Pulmonary artery endothelial cell (primary cell): ENCODE measurements around the gene PLA2G1B. TPM values are rescaled to one million over a fixed set of nuclear protein-coding genes. Genes with fewer than 3 reads are reported as not detected.

Source experiments
- total RNA-seq: library from RNA; depleted of rRNA; stranded (reverse); fragments of >200 nt; gene quantifications from 2 replicates; pipeline ENCODE4 v1.2.3, GENCODE V29; 2014

The PLA2G1B gene
- total RNA-seq, 1 donor from 2014 or later: not detected

Other genes with a start within 250 kb of the PLA2G1B start
- gene RAB35, start 211.0 kb downstream of the PLA2G1B start, total RNA-seq: 52.7 and 57.8 TPM in 2 replicates
- gene GCN1, start 133.1 kb downstream of the PLA2G1B start, total RNA-seq: 99.0 and 108 TPM in 2 replicates
- 3,190 and 3,346 TPM in 2 replicates for gene RPLP0, start 126.7 kb downstream of the PLA2G1B start, total RNA-seq
- 64.1 and 64.8 TPM in 2 replicates for gene PXN, start 62.0 kb downstream of the PLA2G1B start, total RNA-seq
- under 0.01 TPM in 2 replicates for gene RNU4-2, start 35.9 kb downstream of the PLA2G1B start, total RNA-seq
- under 0.01 TPM in 1 of 2 replicates, not detected in the other for gene RNU4-1, start 34.5 kb downstream of the PLA2G1B start, total RNA-seq
- 1.1 and 1.4 TPM in 2 replicates for gene SIRT4, start 25.5 kb downstream of the PLA2G1B start, total RNA-seq
- gene MSI1, start 41.4 kb upstream of the PLA2G1B start, total RNA-seq: not detected in 2 replicates
- 293 and 438 TPM in 2 replicates for gene COX6A1, start 110.3 kb upstream of the PLA2G1B start, total RNA-seq
- 44.2 and 52.0 TPM in 2 replicates for gene TRIAP1, start 118.6 kb upstream of the PLA2G1B start, total RNA-seq
- gene GATC, start 118.7 kb upstream of the PLA2G1B start, total RNA-seq: 24.7 and 28.5 TPM in 2 replicates
- 311 and 390 TPM in 2 replicates for gene SRSF9, start 142.0 kb upstream of the PLA2G1B start, total RNA-seq
- gene DYNLL1, start 168.3 kb upstream of the PLA2G1B start, total RNA-seq: 335 and 441 TPM in 2 replicates
- gene COQ5, start 201.4 kb upstream of the PLA2G1B start, total RNA-seq: 33.6 and 40.8 TPM in 2 replicates
- 108 and 127 TPM in 2 replicates for gene RNF10, start 206.6 kb upstream of the PLA2G1B start, total RNA-seq